ENCODE results near the gene TEX19. TPM values are rescaled to one million over a fixed set of nuclear protein-coding genes. Genes with fewer than 3 reads are reported as not detected.

The TEX19 gene
- total RNA-seq, 2 experiments from 2014 or later, result 2.0 to 3.4 TPM

DNA sequence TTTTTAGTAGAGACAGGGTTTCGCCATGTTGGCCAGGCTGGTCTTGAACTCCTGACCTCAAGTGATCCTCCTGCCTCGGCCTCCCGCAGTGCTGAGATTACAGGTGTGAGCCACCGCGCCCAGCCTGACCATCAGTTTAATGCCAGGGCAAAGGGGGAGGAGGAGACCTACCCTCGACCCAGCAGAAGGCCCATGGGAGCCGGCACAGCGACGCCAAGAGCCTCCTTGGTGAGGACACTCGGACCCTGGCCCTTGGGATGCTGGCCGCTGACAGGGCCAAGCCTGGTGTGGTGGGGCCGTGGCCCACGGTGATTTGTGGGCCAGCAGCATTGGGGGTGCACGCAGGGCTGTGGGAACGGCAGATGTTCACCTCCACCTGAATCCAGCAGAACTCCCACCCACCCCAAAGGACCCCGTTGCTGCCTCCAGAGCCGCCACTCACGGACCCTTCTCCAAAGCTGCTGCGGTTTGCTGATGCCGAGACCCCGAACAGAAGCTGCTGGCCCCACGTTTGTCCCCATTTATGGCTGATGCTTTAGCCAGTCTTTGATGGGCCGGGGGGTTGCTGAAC, 32.5 kb downstream of the TEX19 start:
- no peak for DNase-seq (ENCODE audit: low spot score)
- no peak overlapping the region for H2AFZ ChIP-seq (ENCODE audit: low read length)
- no peaks in the 10 kb centered on the region for H3K9me2 ChIP-seq (ENCODE audit: insufficient read depth, low read length)
- no peak overlapping the region for H3K4me2 ChIP-seq (ENCODE audit: low read length)
- POLR2A ChIA-PET, result no interaction called here
- no peaks in the 10 kb centered on the region for H3K79me2 ChIP-seq (ENCODE audit: insufficient read depth, low read depth, low read length)
- no peak for TF ChIP-seq EZH2phosphoT487 (IDR thresholded peaks at IDR 0.05; ENCODE audit: borderline replicate concordance, low read depth, low read length)
- TF ChIP-seq, protein P1, sequence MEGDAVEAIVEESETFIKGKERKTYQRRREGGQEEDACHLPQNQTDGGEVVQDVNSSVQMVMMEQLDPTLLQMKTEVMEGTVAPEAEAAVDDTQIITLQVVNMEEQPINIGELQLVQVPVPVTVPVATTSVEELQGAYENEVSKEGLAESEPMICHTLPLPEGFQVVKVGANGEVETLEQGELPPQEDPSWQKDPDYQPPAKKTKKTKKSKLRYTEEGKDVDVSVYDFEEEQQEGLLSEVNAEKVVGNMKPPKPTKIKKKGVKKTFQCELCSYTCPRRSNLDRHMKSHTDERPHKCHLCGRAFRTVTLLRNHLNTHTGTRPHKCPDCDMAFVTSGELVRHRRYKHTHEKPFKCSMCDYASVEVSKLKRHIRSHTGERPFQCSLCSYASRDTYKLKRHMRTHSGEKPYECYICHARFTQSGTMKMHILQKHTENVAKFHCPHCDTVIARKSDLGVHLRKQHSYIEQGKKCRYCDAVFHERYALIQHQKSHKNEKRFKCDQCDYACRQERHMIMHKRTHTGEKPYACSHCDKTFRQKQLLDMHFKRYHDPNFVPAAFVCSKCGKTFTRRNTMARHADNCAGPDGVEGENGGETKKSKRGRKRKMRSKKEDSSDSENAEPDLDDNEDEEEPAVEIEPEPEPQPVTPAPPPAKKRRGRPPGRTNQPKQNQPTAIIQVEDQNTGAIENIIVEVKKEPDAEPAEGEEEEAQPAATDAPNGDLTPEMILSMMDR (conservative IDR thresholded peaks at IDR 0.05; ENCODE audit: low read length), result no peak
- intact Hi-C loops (cut with micrococcal nuclease; ENCODE audit: unreplicated experiment), result no loop called here
- H3K36me3 ChIP-seq (ENCODE audit: insufficient read depth, low read length), result peaks cover 8% of the 10 kb centered on the region; the same call in 1 of the 2 replicates
- no peaks in the 10 kb centered on the region for H3K4me1 ChIP-seq (ENCODE audit: insufficient read depth, low read length, poor library complexity, severe bottlenecking)
- CTCF ChIA-PET (ENCODE audit: unreplicated experiment), result no interaction called here
- no peaks in the 10 kb centered on the region for H3K9me3 ChIP-seq (ENCODE audit: low read length)
- H4K20me1 ChIP-seq (ENCODE audit: insufficient read depth, low read length), result no peaks in the 10 kb centered on the region
- H3K4me3 ChIP-seq (ENCODE audit: low read depth, low read length, poor library complexity, severe bottlenecking), result no peak overlapping the region
- no peak overlapping the region for H3K27ac ChIP-seq (ENCODE audit: low read depth, low read length, poor library complexity, severe bottlenecking)
- no TSS peak for BruUV-seq (replicated peaks)

GRCh38 chr17:82392209-82392920, 33.3 kb downstream of the TEX19 start:
- no peak overlapping the region for H3K4me3 ChIP-seq (ENCODE audit: low read depth, low read length, poor library complexity, severe bottlenecking)
- intact Hi-C loops (cut with micrococcal nuclease; ENCODE audit: unreplicated experiment), result no loop called here
- POLR2A ChIA-PET, result no interaction called here

More at GRCh38 chr17:82392209-82392920, 33.3 kb downstream of the TEX19 start:
- H3K36me3 ChIP-seq (ENCODE audit: insufficient read depth, low read length), result peaks cover 8% of the 10 kb centered on the region; the same call in 1 of the 2 replicates
- TF ChIP-seq, protein P1 (conservative IDR thresholded peaks at IDR 0.05; ENCODE audit: low read length), result no peak
- TF ChIP-seq EZH2phosphoT487 (IDR thresholded peaks at IDR 0.05; ENCODE audit: borderline replicate concordance, low read depth, low read length), result no peak
- no TSS peak for BruUV-seq (replicated peaks)
- H3K9me2 ChIP-seq (ENCODE audit: insufficient read depth, low read length), result no peaks in the 10 kb centered on the region
- no peaks in the 10 kb centered on the region for H4K20me1 ChIP-seq (ENCODE audit: insufficient read depth, low read length)
- no peaks in the 10 kb centered on the region for H3K4me1 ChIP-seq (ENCODE audit: insufficient read depth, low read length, poor library complexity, severe bottlenecking)
- H3K79me2 ChIP-seq (ENCODE audit: insufficient read depth, low read depth, low read length), result no peaks in the 10 kb centered on the region
- DNase-seq (ENCODE audit: low spot score), result no peak
- no peak overlapping the region for H2AFZ ChIP-seq (ENCODE audit: low read length)
- H3K9me3 ChIP-seq (ENCODE audit: low read length), result no peaks in the 10 kb centered on the region
- no peak overlapping the region for H3K27ac ChIP-seq (ENCODE audit: low read depth, low read length, poor library complexity, severe bottlenecking)
- CTCF ChIA-PET (ENCODE audit: unreplicated experiment), result no interaction called here
- no peak overlapping the region for H3K4me2 ChIP-seq (ENCODE audit: low read length)

Data from OCI-LY7 (cell line).